GM18520 (cell line): ENCODE data around the gene LYSMD1.

ENCODE experiments used
- ATAC-seq: cut with Tn5 transposase; IDR thresholded peaks from one replicate; pipeline ENCODE4 v1.9.1; 2021; ENCODE audit not compliant: unreplicated experiment

The LYSMD1 gene

DNA sequence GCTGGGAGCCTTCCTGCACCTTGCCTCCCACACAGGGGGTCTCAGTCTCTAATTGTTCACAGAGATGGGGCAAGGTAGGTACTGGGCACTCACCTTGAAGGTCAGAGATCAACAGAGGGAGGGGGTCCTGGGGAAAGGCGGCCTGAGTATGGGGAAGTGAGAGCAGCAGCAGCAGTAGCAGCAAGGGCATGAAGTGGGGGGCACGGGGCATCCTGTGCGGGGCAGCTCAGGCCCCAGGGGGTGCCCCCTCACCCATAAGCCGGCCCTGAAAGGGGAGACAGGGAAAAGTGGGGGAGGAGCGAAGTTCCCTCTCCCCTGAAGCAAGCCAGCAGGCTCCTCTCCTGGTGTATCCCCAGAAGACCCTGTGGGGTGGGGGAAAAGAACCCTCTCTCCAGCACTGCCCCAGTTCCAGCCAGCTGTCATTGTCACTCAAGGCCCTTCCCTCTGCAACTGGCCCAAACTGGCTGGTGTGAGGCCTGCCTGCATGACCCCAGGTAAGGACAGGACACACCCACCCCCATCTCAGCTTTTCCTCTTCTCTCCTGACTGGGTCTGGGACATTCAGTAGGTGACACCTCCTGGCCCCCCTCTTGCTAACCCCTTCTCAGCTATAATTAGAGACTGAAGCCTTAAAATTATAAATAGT, 23.2 kb downstream of the LYSMD1 start:
- no peak for ATAC-seq

DNA sequence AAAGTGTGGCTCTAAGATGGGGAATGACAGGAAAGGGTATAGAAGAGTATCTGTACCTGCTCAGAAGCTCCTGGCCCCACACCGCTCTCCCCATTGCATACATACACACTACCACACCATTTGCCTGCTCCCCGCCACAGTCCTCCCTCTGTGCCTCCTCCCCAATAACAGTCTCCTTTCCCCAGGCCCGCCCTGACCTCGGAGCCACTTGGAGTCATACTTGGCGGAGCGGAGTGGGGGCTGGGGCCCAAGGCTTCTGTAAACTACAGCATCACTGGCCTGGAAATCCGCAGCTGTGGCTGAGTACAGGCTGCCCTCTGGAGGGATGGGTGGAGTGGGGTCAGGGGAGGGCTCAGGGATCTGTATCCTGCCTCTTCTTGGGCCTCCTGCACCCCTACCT, 27.9 kb downstream of the LYSMD1 start:
- no peak for ATAC-seq

DNA sequence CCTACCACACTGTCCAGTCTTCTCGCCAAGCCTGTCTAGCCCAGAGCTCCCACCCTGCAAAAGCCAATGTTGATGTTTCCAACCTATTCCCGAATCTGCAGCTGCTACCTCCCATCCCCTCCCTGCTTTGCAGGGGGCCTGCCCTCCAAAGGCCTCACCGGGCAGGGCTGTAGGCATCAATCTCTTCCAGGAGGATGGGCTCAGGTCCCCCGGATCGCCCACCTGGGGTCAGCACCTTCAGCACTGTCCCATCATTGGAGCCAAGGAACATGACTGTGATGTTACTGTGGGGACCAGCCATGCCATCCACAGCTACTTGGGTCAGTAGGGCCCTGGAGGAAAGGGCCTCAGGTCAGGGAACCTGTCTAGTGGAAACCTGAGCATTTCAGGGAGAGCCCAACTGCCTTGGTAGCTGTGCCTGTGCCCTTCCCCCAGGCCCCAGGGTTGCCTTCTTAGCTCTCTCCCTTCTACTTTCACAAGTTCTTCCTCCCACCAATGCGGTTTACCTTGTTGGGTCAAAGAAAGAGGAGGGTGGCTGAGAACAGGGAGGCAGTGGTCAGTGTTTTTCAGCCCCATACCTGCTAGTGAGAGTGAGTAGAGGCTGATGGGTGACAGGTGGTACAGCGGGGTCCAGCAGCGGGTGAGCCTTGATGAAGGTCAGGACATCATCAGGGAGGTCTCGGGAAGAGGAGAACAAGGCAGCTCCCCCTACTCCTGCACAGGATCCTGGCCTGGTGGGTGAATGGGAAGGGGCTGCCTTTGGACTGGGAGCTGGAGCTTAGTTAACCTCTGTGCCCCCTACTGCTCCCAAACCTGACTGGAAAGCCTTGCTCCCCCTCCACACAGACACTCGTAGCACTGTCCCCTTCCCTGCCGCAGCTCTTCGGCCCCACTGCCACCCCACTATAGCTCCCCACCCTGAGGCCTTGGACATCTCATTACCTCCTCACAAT, 30.0 kb downstream of the LYSMD1 start:
- ATAC-seq, result no peak

DNA sequence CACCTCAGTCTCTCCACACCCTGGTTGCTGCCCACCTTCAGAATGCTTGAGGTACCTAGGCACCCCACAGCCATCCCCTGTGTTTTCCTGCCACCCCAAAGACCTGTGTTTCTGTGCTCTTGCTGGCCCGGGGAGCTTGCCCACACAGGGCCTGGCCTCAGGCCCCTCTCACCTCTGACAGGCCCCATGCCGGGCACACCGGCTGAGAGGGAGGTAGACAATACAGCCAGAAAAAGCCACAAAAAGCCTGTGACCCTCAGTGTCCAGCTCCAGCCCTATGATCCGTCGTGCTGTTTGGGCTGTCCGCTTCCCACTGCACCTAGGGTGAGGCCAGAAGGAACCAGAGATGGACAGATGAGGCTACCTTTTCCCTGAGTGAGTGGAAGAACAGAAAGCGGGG, 30.7 kb downstream of the LYSMD1 start:
- no peak for ATAC-seq

DNA sequence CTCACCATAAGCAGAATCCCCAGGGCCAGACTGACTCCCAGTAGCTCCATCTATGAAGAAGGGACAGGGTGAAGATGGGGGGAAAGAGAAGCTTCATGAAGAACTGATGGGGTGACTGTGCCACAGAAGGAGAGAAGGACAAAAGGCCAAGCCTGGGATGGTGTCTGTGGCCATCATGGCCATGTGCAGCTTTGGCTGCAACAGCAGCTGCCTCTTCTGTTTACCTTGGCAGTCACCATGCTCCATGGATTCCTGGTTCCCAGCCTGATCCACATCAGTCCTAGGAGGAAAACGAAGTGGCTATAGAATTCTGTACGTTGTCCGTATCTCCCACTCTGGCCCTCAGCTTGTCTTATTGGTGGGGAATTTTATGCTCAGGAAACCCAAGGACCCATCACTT, 31.3 kb downstream of the LYSMD1 start:
- ATAC-seq, result no peak

DNA sequence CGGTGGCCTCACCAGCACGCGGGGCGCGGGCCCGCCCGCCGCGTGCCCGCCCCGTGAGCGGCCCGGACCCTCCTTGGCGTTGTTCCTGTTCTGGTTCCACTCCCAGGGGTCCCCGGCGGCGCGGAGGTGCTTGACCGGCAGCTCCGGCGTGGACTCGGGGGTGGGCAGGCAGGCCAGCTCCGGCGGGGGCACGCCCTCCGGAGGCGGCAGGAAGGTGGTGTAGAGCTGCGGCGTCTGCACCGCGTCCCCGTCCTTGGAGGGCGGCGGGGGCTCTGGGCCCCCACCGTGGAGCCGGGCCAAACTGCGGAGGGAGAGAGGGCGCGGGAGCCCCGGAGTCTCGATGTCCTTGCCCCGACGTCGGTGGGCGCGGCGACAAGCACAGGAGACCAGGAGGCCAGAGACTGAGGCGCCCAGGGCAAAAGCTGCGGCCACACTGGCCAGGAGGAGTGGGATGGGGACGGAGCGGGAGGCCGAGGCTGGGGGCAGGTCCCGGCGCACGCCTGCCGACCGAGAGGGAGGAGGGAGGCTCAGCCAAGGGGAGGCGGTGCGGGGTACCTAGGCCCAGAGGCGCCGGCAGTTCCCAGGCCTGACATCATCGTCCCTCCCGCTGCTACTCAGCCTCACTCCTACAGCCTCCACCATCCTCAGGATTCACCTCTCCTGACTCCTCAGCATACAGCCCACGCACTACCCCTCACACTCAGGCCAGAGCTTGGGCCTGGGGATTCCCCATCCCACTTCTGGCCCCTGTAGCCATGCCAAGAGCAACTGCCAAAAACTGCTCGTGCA, 32.5 kb downstream of the LYSMD1 start:
- ATAC-seq, result no peak

DNA sequence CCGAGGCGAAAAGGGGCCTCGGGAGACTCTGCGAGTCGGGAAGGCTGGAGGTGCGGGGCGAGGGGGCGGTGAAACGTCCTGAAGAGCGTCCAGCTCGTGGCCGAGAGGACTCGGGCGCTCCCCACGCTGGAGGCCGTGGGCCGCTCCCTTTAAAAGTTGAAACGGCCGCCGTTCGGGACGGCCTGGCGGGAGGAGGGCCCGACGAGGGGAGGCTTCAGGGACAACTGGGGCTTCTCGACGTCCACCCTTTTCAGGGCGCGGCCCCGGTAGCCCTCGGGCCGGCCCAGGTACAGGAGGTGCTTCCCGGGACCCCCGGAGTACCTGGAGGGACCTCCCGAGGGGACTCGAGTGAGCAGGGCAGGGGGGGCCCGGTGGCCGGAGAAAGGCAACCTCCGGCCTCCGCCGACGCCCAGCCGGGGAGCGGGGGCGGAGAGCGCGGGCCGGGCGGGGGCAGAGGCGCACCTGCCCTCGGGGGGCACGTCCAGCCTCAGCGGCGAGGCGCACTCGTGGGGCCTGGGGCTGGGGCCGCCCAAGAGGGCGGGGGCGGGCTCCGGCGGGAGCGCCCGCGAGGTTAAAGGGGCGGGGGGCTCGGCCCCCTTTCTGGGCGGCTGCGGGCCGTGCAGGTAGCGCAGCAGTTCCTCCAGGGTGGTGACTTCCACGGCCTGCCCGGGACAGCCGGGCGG, 33.2 kb downstream of the LYSMD1 start:
- ATAC-seq, result no peak

DNA sequence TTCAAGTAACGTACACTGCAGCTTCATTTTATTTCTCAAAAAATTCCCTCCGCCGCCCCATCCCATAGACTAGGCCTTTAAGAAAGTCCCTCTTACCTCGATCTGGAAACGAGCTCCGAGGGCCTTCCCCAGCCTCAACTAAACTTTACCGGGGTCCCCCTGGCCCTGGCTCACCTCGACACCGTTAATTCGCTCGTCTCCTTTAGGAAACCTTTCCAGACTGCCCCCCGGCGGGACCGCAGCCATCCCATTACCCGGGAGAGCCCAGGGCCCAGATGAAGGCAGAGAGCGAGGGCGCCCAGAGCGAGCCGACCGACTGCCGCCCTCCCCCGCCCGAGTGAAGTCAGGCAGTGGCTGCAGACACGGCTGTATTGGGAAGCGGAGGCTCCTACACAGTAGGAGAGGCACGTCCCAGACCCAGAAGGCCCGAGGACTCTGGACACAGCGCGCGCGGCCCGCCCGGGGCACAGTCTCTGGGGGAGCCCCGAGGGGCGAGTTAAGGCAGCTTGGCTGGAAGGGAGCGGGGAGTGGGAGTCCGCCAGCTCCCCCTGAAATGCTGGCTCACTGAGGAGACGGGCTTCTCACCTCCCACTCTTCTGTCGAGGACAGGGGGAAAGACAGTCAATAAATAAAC, 33.9 kb downstream of the LYSMD1 start:
- ATAC-seq, result no peak

DNA sequence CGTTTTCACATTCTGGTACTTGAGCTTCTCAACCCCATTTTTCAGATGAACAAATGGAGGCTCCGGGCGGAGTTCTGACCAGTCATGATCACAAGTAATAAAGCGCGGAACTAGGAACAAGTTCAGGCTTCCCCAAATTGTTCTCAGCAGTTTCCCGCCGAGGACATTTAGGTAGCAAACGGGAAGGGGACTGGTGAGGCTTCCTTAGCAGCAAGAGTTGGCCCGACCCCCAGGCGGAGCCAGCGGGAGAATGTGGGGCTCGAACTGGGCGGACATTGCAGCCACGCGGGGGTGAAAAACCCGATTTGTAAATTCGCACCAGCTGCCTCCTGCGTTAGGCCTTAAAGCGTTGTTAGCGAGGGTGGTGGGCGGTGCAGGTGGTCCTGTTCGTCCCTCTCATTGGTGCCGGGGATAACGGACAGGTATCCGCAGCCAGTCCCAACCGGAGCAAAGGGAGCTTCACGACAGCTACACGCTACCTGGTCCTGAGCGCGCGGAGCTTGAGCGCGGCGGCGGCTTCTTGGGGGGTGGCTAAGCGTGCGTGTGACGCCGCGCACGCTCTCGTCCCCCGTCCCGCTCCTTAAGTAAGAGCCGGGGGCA, 34.6 kb downstream of the LYSMD1 start:
- ATAC-seq, result no peak

DNA sequence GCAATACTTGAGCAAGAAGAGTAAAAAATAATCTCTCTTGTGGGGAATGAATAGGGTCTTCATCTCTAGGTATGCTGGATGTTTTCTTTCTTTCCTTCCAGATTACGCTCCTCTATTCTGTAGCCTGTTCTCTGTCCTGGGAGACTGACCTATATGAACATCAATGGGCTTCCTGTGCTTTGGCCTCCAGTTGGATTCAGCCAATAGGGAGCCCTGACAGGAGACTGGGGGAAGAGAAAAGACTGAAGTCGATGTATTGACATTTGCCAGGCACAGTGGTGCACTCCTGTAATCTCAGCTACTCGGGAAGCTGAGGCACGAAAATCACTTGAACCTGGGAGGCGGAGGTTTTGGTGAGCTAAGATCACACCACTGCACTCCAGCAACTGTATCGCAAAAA, 36.9 kb downstream of the LYSMD1 start:
- ATAC-seq, result no peak

DNA sequence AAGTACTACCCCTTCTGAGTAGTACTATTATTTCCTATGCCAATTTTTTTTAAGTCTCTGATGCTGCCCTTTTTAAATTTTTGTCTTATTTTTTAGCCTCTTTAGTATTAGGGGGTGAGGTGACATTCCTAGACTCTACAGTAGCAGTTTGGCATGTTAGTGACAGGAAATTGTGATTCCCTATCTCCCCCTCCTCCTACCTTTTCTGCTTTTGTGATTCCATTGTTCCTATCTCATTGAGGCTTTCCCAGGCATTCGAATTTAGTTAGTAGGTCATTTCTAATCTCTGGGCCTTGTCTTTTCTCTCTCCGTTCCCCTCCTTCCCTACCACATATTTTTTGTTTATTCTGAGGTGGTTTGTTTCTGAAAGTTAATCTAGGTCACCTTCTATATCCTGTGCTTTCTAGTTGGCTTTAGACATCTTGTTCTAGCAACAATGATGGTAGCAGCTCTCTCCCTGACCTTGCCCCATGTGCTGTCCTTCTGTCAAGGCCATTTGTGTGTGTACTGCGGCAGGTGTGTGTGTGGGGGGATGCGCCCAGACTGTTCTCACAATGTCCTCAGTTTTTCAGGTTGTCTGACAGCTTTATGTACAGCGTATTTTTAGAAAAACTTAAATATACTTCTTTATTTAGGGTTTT, 40.8 kb downstream of the LYSMD1 start:
- no peak for ATAC-seq

DNA sequence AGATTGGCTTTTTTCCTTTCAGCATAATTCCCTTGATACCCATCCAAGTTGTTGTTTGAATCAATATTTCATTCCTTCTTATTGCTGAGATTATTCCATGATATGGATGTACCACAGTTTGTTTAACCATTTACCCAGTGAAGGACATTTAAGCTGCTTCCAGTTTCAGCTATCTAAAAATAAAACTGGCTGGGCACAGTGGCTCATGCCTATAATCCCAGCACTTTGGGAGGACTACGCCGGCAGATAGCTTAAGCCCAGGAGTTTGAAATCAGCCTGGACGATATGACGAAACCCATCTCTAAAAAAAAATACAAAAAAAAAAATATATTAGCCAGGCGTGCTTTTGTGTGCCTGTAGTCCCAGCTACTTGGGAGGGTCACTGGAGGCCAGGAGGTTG, 51.8 kb downstream of the LYSMD1 start:
- no peak for ATAC-seq
